Stimulated activated CD8-positive, alpha-beta memory T cell treated with anti-CD3 and anti-CD28 coated beads, Interleukin-12 subunit alpha, Interleukin-12 subunit beta, amount 100 ng/mL, for 4 hours (primary cell): Measurements from ENCODE around the gene CBX1.
"Not testable (repeated sequence)": the region's sequence is repeated elsewhere in the genome, so short reads cannot be mapped to it uniquely, and the experiment has no call there.

Experiments
- DNase-seq: peaks from one replicate; pipeline ENCODE4 v3.0.0-alpha.2; 2020; ENCODE audit warnings: low read depth

Gene CBX1

GRCh38 chr17:48072811-48073210 is 28.5 kb downstream of the CBX1 start:
- DNase-seq: not testable (repeated sequence)

DNA sequence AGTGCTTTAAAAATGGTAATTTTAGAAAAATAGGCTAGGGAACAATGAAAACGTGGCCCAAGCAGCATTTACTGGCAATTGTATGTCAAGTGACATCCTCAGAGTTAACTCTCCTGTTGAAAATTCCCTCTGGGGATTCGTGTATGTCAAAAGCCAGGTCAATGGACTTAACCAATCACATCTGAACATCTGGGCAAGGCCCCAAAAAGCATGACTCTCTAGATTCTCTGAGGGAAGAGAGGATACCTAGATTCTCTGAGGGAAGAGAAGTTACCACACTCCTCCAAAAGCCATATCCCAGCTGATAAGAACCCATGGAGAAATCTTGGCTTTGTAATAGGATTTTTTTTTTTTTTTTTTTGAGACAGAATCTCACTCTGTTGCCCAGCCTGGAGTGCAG is 29.6 kb downstream of the CBX1 start:
- no peak for DNase-seq

GRCh38 chr17:48070195-48070594 is 31.1 kb downstream of the CBX1 start:
- DNase-seq: no peak

- no peak for DNase-seq
Observed at GRCh38 chr17:48068491-48068961, 32.8 kb downstream of the CBX1 start.

DNA sequence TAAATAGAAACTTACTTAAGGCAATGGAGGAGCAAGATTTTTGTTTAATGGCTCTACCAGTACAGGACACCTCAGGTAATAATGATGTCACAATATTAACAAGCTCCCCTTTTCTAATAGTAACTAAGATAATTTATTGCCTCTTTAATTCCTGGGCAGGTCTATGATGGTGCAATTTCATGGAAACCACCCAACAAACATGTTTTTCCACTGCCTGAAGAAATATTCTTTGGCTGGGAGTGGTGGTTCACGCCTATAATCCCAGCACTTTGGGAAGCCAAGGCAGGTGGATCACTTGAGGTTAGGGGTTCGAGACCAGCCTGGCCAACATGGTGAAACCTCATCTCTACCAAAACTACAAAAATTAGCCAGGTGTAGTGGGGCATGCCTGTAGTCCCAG is 33.5 kb downstream of the CBX1 start:
- not testable (repeated sequence) for DNase-seq

- no peak for DNase-seq
Observed at GRCh38 chr17:48067245-48067644, 34.0 kb downstream of the CBX1 start.

GRCh38 chr17:48066656-48067055 is 34.6 kb downstream of the CBX1 start:
- no peak for DNase-seq

GRCh38 chr17:48066192-48066591 is 35.1 kb downstream of the CBX1 start:
- no peak for DNase-seq

GRCh38 chr17:48064638-48065037 is 36.6 kb downstream of the CBX1 start:
- no peak for DNase-seq

- DNase-seq: no peak
Observed at GRCh38 chr17:48062273-48062672, 39.0 kb downstream of the CBX1 start.

DNA sequence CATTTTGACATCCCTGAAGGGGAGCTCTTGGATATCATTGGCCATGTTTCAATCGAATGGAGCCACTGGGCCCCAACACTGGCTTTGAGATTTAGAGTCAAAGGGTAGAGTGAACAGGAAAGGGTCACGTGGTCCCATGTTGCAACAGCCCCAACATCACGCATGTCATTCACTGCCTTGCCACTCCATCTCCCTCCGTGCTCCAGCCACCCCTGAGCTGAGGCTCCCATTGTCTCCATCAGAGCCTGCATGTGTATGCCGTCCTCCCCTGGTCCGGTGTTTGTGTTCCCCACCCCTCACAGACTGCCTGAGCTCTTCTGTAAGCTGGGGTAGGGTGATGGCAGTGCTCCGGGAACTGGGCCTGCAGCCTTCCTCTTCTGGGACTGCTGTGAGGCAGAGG is 41.0 kb downstream of the CBX1 start:
- DNase-seq: no peak

DNA sequence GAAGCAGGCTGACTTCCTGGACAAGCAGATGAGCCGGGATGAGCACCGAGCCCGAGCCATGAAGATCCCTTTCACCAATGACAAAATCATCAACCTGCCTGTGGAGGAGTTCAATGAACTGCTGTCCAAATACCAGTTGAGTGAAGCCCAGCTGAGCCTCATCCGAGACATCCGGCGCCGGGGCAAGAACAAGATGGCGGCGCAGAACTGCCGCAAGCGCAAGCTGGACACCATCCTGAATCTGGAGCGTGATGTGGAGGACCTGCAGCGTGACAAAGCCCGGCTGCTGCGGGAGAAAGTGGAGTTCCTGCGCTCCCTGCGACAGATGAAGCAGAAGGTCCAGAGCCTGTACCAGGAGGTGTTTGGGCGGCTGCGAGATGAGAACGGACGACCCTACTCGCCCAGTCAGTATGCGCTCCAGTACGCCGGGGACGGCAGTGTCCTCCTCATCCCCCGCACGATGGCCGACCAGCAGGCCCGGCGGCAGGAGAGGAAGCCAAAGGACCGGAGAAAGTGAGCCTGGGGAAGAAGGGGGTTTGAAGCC is 42.1 kb downstream of the CBX1 start:
- DNase-seq: no peak

DNA sequence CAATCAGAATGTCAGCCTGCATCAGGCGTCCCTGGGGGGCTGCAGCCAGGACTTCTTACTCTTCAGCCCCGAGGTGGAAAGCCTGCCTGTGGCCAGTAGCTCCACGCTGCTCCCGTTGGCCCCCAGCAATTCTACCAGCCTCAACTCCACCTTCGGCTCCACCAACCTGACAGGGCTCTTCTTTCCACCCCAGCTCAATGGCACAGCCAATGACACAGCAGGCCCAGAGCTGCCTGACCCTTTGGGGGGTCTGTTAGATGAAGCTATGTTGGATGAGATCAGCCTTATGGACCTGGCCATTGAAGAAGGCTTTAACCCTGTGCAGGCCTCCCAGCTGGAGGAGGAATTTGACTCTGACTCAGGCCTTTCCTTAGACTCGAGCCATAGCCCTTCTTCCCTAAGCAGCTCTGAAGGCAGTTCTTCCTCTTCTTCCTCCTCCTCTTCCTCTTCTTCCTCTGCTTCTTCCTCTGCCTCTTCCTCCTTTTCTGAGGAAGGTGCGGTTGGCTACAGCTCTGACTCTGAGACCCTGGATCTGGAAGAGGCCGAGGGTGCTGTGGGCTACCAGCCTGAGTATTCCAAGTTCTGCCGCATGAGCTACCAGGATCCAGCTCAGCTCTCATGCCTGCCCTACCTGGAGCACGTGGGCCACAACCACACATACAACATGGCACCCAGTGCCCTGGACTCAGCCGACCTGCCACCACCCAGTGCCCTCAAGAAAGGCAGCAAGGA is 42.7 kb downstream of the CBX1 start:
- no peak for DNase-seq

- no peak for DNase-seq
Observed at GRCh38 chr17:48057626-48058025, 43.7 kb downstream of the CBX1 start.

- no peak for DNase-seq
Observed at GRCh38 chr17:48056879-48057278, 44.4 kb downstream of the CBX1 start.

GRCh38 chr17:48056246-48056745 is 45.0 kb downstream of the CBX1 start:
- no peak for DNase-seq

DNA sequence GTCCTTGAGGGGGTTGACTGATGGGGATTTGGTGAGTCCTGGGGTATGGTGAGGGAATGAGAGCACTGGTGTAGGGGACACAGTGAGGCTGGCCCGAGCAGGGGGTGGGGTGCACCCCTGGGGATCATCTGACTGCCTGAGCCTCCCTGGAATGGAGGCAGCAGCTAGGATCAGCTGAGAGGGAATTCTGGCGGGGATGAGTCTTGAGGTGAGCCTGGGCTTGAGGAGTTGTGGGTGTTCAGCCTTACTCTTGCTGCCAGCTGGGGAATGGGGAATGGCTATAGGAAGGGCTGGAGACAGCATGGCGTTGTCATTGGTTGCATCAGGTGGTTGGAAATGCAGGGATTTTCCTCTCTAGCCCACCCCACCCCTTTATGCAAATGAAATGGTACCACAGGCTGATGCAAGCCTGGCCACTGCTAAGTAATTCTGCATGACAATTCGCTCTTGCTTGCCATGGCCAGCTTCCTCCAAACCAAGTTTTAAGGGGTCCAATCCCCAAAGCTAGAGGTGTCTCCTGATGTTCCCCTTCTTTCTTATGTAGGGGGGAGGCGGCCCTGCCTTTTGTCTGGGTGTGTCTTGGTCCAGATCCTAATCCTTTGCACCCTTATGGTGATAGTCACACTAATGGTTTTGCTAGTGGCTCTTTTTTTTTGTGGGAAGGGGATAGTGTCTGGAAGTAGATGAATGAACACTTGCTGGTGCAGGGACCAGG is 45.6 kb downstream of the CBX1 start:
- DNase-seq: no peak

DNA sequence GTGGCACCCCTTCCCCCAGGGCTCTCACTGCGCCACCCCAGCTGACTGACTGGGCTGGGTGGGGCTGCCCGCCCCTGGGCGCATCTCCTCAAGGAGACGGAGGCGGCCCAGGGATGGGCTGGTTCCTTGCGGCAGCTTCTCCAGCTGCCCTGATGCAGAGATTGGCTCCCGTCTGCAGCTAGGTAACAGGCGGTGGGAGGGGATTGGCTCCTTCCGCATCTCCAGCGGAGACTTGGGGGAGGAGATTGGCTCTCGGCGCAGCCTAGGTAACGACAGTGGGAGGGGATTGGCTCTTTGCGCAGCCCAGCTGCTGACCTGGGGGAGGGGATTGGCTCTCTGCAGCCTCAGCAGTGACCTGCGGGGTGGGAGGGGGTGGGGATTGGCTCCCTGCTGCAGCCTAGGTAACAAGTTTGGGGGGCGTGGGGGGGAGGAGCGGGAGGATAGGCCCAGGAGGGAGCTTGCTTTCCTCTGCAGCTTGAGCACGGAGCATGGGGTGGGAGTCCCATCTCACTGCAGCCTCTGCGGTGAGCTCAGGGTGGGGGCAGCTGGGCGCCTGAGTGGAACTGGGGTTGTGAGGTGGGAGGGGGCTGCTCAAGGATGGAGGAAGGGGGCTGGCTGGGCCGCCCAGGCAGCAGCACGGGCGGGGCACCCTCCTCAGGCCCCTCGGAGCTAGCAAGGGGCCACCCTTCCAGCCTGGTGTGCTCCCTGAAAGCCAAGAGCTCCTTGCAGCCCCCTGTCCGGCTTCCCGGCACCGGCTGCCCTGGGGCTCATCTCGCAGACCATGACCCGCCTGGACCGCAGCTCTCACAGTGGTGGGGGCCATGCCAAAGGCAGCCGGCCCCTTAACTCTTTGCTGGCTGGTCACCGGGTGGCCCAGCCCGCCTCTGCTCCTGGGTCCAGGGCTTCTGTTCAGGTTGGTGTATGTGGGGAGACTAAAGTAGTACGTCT is 46.8 kb downstream of the CBX1 start:
- DNase-seq: no peak

- no peak for DNase-seq
Observed at GRCh38 chr17:48053758-48054237, 47.5 kb downstream of the CBX1 start.

DNA sequence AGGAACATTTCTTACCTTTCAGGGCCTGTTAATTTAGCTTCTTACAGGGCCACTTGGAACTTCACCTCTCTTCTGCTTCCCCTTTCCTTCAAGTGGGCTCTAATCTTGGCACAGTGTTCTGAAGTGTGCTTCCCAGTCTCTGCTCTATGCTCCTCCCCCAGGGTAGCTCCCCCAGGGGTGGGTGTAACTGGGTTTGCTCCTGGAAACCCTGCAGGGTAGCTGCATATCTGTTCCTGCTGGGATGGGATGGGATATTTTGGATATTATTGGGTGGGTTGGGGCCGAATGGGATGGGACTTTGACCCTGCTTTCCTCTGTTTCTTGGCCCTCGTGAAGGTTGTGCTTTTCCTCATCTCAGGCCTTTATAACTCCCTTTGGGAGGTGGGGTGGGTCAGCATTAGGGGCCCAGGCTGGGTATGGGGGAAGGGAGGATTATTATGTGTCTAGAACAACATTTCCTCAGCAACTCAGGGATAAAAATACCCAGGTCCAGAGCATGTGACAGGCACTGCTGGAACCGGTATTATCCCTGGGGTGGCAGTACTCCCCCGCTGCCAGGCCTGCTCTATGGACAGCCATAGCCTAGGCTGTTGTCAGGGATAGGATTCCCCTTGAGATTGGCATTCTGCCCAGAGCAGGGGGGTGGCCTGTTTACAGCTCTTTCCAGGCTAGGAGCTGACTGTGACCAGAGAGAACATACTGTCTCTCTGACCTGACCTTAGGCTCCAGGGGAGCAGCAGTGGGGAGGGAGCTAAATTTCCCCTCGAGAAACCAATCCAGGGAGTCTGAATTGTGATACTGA is 48.1 kb downstream of the CBX1 start:
- DNase-seq: no peak
